ENCODE data around the gene EGFR. TPM values are rescaled to one million over a fixed set of nuclear protein-coding genes. Genes with fewer than 3 reads are reported as not detected.

Gene EGFR
- total and polyA plus RNA-seq, 2 donors (not counting 3 experiments of a cell fraction or from before 2014, with no cell fraction given): 1.5 to 4.1 TPM

- Histone ChIP-seq H3K36me3 (ENCODE audit: control insufficient read depth in 2 of 2, extremely low read depth in 1 of 2, insufficient read depth in 2 of 2, low read length in 2 of 2) (no peaks in the 10 kb centered on the region), H4K20me1 (replicated peaks; ENCODE audit: control insufficient read depth, extremely low read depth, insufficient read depth, low read length) (no peaks in the 10 kb centered on the region), H3K9me1 (replicated peaks; ENCODE audit: control insufficient read depth, extremely low read depth, insufficient read depth, low read length) (no peaks in the 10 kb centered on the region), H3K4me1 (ENCODE audit: control insufficient read depth, extremely low read depth, insufficient read depth, low read length) (peaks cover 10% of the 10 kb centered on the region), H3K27ac (ENCODE audit: insufficient read depth, low read depth, low read length) (no peak overlapping the region), H3K9me3 (replicated peaks; ENCODE audit: control insufficient read depth, insufficient read depth, low read length) (no peaks in the 10 kb centered on the region), H3K4me2 (ENCODE audit: insufficient read depth, low read length) (peak overlapping the region; percentile 9), H3K27me3 (ENCODE audit: control insufficient read depth in 2 of 2, insufficient read depth in 2 of 2, low read length in 2 of 2) (peaks cover 10 to 22% of the 10 kb centered on the region in 2 experiments), H3K4me3 (replicated peaks in 1 of 3; ENCODE audit: insufficient read depth in 1 of 3, low read depth in 1 of 3, low read length in 3 of 3) (no peak overlapping the region), H2AFZ (ENCODE audit: low read depth, low read length) (no peak overlapping the region), H3K79me2 (ENCODE audit: control insufficient read depth, insufficient read depth, low read length) (peaks cover 3% of the 10 kb centered on the region), H3K9ac (replicated peaks; ENCODE audit: extremely low read depth, insufficient read depth, low read length) (no peak overlapping the region)
- ChIA-PET POLR2A (no interaction called here), CTCF (interaction anchor here (0.6 to 3.8 kb wide), 5 partner anchors 22 to 235 kb away, joined by 3 to 39 read pairs (median 5); no protein-coding TSS in a partner anchor)
- dilution Hi-C loops (cut with MboI; ENCODE audit: extremely low pct_ligation_motif_present, low sequenced_read_pairs): no loop called here
- FAIRE-seq: no peak
- intact Hi-C loops (cut with micrococcal nuclease): loop anchor here (2.0 kb wide), 1 partner anchor 44 kb away; no protein-coding TSS in a partner anchor
- TF ChIP-seq POLR2A (IDR thresholded peaks at IDR 0.05; ENCODE audit: low read depth, low read length): no peak
- TF ChIP-seq EZH2 (IDR thresholded peaks at IDR 0.05; ENCODE audit: borderline replicate concordance, low read depth, low read length, severe bottlenecking): no peak
- TF ChIP-seq POLR2AphosphoS5 (IDR thresholded peaks at IDR 0.05; ENCODE audit: insufficient read depth, low read depth, low read length): no peak
- no peak for TF ChIP-seq JUN (IDR thresholded peaks at IDR 0.05; ENCODE audit: borderline replicate concordance, insufficient read depth, insufficient read length, low read depth)
- no peak for TF ChIP-seq FOS (IDR thresholded peaks at IDR 0.05; ENCODE audit: borderline replicate concordance, insufficient read depth, low read length)
- no peak for TF ChIP-seq MAX (IDR thresholded peaks at IDR 0.05; ENCODE audit: insufficient read depth, insufficient read length)
- no peak for TF ChIP-seq MYC (IDR thresholded peaks at IDR 0.05; ENCODE audit: low read depth, low read length)
- TF ChIP-seq CTCF (IDR thresholded peaks at IDR 0.05; ENCODE audit: extremely low read depth in 1 of 2, insufficient read depth in 1 of 2, low read depth in 1 of 2, low read length in 2 of 2): no peak
- no peak for TF ChIP-seq GATA2 (IDR thresholded peaks at IDR 0.05; ENCODE audit: insufficient read depth, insufficient read length, low read depth, low read length)
- BruUV-seq (replicated peaks): no TSS peak
- no peak for DNase-seq (ENCODE audit: low read depth, low spot score)
Measured at GRCh38 chr7:55020466-55020871, 1.7 kb downstream of the EGFR start.

Measured in endothelial cell of umbilical vein (primary cell).